GM19455 (cell line): ENCODE data around the gene SCML1.

Experiments
- ATAC-seq: cut with Tn5 transposase; IDR thresholded peaks from one replicate; pipeline ENCODE4 v1.9.1; 2021; ENCODE audit not compliant: unreplicated experiment

Gene SCML1

GRCh38 chrX:17736856-17737709 lies at the start of gene SCML1:
Gene SCML1, plus strand, starts transcription at chrX:17737493. Its CDS starts 6,694 bp downstream, at chrX:17744187.
- no peak for ATAC-seq

- ATAC-seq = no peak
Observed at GRCh38 chrX:17687648-17688047, 49.6 kb upstream of the SCML1 start.

GRCh38 chrX:17689971-17690409 lies 47.3 kb upstream of the SCML1 start:
- no peak for ATAC-seq

GRCh38 chrX:17692709-17693346 lies 44.5 kb upstream of the SCML1 start:
- no peak for ATAC-seq

GRCh38 chrX:17697191-17697590 lies 40.1 kb upstream of the SCML1 start:
- ATAC-seq = no peak

GRCh38 chrX:17700976-17701375 lies 36.3 kb upstream of the SCML1 start:
- no peak for ATAC-seq

GRCh38 chrX:17703201-17703600 lies 34.1 kb upstream of the SCML1 start:
- no peak for ATAC-seq

- ATAC-seq = no peak
Observed at GRCh38 chrX:17705211-17705610, 32.1 kb upstream of the SCML1 start.

- ATAC-seq = no peak
Observed at GRCh38 chrX:17706676-17707075, 30.6 kb upstream of the SCML1 start.

GRCh38 chrX:17707731-17708130 lies 29.6 kb upstream of the SCML1 start:
- no peak for ATAC-seq

GRCh38 chrX:17710871-17711301 lies 26.4 kb upstream of the SCML1 start:
- ATAC-seq = no peak

GRCh38 chrX:17713288-17713687 lies 24.0 kb upstream of the SCML1 start:
- no peak for ATAC-seq

GRCh38 chrX:17718649-17719165 lies 18.6 kb upstream of the SCML1 start:
- ATAC-seq = no peak

GRCh38 chrX:17719711-17720110 lies 17.6 kb upstream of the SCML1 start:
- no peak for ATAC-seq

GRCh38 chrX:17721715-17722114 lies 15.6 kb upstream of the SCML1 start:
- ATAC-seq = no peak

GRCh38 chrX:17725181-17725580 lies 12.1 kb upstream of the SCML1 start:
- ATAC-seq = no peak

- no peak for ATAC-seq
Observed at GRCh38 chrX:17732138-17732783, 5.0 kb upstream of the SCML1 start.

- no peak for ATAC-seq
Observed at GRCh38 chrX:17735406-17735805, 1.9 kb upstream of the SCML1 start.

GRCh38 chrX:17736478-17736855 lies 826 bp upstream of the SCML1 start:
- ATAC-seq = no peak

- no peak for ATAC-seq
Observed at GRCh38 chrX:17737710-17737985, 355 bp downstream of the SCML1 start.

GRCh38 chrX:17737986-17738713 lies 857 bp downstream of the SCML1 start:
- no peak for ATAC-seq
